ENCODE results near the gene NCOA4.
"Not testable (repeated sequence)": the region's sequence is repeated elsewhere in the genome, so short reads cannot be mapped to it uniquely, and the experiment has no call there.

Gene NCOA4

DNA sequence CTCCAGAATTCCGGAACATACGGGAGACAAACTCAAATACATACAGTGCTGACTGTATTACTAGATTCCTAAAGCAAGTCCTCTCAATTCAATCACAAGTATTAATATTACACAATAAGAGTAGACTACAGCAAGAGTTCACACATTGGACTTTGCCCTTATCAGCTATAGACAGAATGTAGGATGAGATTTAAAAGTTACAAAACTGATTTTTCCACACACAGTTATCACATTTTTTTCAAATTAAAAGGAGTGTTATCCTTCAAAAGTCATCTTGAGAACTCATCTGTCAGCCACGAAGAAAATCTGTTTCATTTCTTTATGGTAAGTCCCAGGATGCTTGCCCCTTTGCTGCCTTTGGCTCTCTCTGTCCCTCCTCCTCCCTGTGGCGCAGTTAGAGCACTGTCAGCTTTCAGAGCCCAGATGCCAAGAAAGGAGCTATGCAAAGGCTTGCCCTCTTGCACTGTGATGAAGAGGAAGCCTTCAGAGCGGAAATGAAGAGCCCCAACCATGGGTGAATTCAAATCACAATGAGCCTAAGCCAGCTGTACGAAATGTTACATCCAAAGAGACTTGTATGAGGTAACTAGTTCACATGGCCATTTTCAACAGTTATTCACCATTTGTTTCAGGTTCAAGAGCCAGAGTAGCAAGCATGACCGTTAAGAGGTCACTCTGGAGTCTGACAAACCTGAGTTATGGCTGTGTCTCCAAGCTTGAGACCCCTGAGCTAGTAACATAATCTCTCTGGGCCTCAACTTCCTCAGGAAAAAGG lies 10.7 kb downstream of the NCOA4 start:
- no peak for DNase-seq (ENCODE audit: low read depth)

DNA sequence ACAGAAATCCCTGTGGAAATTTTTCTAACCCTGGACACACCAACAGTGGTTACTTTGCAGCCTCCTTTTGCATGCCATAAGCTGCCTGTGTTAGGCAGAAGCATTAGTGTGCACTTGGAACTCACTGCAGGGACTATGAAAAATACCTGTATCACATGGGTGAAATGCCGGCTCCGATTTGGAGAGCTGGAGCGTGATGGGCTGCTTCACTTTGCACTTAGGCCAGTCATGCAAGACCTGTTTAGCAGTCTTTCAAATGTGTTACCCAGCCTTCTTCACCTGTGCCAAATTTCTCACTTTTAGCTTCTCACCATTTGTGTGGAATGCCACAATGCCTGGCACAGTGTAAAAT lies 11.3 kb downstream of the NCOA4 start:
- no peak for DNase-seq (ENCODE audit: low read depth)

DNA sequence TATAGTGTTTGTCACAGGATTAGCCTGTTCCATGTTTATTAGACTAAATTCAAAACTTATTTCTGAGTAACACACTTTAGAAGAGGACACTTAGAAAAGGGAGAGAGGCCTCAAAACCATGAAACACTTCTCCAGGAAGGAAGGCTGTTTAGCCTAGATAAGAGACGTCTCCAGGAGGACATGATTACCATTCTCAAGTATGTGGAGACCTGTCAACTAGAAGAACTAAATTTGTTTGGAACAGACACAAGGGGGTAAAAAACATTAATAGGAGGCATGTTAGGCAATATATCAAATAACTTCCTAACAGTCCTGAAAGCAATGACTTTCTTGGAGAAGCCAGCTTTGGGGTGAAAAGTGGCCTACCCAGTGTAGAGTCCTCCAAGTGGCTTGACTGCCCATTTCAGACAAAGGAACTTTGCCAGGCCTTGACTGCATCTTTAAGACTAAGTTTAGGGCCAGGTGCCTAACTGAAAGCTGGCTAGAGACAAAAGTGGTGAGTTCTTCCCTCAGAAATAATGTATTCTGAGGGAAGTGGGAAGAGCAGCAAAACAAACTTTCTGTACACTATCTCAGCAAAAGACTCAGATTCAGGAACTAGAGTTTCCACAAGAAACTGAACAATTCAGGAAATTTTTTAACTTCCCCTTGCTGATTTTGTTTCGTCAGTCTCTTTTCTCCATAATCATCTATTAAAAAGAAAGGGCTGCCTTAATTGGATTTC lies 11.8 kb downstream of the NCOA4 start:
- DNase-seq (ENCODE audit: low read depth): peak; percentile 51

DNA sequence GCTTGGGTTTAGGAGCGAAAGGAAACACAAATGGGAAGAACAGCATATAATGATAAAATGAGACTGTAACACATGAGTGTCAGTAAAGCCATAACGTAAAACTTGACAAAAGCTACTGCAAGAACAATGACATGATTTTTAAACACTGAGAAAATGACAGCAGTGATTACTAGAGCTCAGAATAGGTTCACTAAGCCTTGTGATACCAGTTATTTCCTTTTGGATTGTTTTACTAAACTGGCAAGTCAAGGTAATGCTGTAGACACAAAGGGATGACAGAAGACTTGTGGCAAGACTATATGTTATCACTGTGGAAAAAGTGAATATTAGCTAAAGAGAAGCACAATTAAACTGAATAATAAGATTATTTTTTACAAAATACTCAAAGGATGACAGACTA lies 12.7 kb downstream of the NCOA4 start:
- no peak for DNase-seq (ENCODE audit: low read depth)

DNA sequence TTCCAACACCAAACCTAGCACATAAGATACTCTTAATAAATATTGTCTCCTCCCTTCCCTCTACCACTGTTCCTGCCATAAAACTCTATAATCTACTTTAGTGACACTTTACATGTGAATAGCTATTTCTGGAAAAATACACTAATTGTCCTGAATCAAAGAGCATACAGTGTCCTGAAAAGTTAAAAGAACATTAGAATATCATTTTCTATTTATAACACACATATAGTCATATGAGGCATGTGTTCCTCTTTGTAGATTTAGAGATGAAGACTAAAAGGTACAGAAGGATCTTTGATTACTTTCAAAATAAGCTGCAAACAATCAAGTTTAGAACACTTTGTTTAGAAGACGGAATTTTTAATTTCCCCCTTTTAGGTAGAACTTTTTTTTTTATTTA lies 13.6 kb downstream of the NCOA4 start:
- no peak for DNase-seq (ENCODE audit: low read depth)

DNA sequence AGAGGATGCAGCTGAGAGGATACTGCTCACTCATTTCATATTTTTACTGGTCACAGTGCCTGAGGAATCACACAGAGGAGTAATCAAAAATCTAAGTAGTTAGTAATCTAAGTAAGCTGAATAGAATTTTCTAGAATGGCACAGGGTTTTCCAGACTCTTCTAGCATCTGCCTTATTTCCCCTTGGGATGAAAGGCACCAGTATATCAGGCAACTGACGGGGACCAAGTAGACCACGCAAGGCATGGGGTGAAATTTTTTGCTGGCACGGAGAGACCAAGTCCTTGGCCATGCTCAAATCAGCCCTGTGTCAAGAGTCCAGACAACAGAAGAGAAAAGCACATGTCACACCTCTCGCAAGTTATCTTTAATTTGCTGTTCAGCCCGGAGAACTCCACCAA lies 14.2 kb downstream of the NCOA4 start:
- no peak for DNase-seq (ENCODE audit: low read depth)

DNA sequence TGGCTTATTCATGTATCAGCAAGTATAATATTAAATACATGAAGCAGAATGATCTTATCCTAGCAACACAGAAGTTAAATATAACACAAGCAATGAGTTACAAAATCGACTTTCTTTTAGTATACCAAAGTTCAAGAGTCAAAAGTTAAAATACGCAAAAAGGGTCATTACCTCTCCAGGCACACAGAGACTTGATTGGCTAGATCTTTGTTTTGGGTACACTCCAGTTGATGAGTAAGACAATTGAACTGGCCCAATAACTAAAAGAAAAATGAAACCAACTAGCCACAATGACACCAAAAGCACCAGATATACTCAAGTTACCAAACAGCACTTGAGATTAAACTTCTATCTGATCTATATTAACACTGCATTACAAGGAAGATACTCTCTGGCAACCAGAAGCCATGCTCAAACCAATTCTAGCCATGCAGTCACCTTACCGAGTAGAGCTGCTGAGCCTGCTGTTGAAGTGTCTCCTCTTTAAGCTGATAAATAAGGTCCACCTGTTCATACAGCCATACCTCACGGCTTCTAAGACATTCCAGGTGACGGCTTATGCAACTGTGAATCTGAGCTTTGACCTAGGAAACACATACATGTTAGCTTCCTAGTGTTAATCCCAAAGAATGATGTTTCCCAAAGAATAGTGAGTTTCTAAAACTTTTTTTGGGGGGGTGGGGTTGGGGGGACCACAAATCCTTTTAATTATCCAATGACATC lies 15.6 kb downstream of the NCOA4 start:
- DNase-seq (ENCODE audit: low read depth): peak; percentile 38

DNA sequence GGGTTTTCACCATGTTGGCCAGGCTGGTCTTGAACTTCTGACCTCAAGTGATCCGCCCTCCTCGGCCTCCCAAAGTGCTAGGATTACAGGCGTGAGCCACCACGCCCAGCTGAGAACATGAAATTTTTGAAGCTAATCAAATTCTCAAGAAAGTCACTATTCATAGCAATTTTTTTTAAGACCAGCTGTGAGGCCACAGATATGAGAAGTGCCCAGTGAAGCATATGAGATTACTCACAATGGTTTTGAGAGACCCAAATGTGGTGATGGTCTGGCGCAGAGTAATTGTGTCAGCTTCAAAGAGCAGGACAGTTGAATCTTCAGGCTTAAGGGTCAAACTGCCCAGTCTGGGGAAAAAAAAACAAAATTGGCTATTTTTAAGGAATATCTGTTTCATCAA lies 16.2 kb downstream of the NCOA4 start:
- DNase-seq (ENCODE audit: low read depth): no peak

DNA sequence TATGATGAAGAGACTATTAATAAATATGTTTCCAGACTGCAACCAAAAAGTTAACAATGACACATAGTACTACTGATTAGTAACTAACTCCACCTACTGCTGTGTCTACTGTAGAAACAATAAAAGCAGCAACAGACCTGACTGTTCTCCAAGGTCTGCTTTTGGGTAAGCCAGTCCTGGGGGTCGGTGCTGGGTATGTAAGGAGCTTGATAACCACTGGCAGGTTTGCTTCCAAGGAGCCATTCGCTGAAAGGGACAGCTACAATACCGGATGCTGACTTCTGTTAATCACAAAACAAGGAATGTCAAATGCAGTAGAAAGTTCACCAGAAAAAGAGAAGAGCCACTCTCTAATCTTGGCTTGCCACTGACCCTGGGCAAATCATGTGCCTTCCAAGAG lies 17.7 kb downstream of the NCOA4 start:
- DNase-seq (ENCODE audit: low read depth): no peak

DNA sequence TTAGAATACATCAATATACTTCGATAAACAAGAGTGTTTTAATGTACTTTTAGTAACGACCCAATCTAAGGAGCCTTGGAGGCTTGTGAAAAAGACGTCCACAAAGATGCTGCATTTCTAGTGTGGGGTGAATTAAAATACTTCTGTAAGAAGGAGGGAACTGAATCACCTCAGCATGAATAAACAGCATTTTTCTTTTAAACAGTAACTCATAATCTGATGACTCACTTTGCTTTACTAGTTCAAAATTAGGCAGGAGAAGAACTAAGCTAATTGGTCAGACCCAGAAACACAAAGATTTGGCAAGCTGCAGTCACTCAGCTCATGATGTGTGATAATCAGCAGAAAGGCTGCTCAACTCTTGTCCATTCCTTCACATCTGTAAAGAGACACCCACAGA lies 24.2 kb downstream of the NCOA4 start:
- DNase-seq (ENCODE audit: low read depth): peak; percentile 90

DNA sequence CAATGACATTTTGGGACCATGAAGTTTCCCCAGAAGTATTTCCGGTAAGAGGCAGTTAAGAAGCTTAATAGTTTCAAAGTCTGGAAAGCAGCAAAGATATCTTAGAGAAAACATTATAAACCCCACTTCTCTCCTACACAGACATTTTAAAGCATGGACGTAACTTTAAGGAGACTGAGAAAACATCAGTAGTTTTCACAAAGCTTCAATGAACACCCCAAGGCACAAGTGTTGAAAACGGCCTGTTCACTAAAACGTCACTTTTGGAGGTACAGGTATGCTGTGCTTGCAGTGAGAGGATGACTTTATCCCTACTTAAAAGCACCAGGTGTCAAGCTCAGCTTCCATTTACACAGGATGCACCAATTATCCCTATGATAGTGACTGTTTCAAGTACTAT lies 25.0 kb downstream of the NCOA4 start:
- DNase-seq (ENCODE audit: low read depth): no peak

DNA sequence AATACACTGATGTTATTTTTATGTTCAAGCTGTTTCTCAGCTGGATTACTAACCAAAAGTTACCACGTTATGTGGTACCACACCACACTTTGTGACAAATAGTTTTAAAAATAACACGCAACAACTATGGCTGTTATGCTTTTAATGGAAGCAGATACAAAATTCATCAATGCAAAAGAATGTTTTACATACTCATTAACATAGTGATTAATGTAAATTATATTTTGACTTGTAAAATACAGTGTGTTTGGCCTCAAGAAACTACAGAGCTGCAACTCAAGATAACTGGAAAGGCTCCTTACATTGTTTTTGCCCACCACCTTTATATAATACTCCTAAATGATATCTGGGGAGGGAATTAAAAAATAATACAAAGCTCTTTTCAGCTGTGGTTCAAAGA lies 25.5 kb downstream of the NCOA4 start:
- DNase-seq (ENCODE audit: low read depth): no peak

DNA sequence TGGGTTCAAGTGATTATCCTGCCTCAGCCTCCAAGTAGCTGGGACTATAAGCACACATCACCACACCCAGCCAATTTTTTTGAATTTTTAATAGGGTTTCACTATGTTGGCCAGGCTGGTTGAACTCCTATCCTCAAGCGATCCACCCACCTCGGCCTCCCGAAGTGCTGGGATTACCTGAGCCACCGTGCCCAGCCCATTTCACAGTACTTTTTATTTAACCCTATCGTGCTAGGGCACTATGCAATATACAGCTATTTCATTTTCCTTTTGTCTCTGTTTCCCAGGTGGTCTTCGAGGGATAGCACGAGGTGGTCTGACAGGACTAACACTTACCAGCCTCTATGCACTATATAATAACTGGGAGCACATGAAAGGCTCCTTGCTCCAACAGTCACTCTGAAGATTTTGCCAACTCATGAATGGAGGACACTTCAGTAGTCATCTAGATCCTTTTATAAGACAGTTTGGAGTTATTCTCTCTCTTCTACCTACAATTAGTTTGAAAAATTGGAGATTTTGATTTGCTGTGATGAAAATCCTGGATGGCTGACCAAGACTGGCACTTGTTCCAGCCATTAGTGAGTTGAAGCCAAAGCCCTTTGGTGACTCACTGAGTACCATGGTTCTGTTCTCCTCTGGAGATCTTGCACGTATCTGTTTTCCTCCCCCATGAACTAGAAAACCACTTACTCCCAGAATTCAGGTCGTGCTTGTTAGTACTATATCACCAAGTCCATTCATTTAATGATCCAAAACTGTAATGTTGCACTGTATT lies 27.3 kb downstream of the NCOA4 start:
- no peak for DNase-seq (ENCODE audit: low read depth)

DNA sequence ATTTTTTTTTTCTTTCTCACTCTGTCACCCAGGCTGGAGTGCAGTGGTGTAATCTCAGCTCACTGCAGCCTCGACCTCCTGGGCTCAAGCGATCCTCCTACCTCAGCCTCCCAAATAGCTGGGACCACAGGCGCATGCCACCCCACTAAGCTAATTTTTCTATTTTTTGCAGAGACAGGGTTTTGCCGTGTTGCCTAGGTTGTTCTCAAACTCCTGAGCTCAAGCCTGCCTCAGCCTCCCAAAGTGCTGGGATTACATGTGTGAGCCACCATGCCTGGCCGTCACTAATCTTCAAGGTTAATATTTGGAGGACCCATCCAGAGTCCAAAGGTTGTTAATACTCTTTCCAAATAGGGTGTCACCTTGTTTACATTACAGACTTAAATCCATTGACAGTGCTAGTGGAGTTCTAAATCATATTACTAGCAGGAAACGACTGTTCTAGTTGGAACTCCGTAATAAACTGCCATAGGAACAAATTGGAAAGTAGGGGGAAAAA lies 28.2 kb downstream of the NCOA4 start:
- DNase-seq (ENCODE audit: low read depth): not testable (repeated sequence)

DNA sequence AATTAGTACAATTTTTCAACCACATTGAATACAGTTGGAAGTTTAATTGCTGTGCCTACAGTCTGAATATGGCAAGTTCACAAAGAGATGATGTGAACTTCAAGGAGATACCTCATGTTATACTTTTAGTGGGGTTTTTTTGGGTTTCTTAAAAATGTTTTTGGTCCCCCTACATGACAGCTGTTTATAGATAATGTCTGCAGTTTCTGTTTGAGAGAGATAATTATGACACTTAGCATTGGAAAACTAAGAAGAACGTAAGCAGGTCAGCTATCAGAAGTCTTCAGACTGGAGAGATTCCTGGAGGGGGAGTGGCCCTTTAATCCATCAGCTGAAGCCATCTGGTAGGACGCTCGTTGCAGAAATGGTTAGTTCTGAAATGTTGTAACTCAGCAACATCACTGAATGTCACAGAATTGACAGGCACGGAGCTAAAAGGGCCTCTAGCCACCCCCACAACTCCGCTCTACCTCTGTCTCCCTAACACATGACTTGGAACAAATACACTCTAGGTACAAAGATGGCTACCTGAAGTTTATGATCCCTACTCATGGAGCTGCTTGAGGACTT lies 29.2 kb downstream of the NCOA4 start:
- DNase-seq (ENCODE audit: low read depth): no peak

DNA sequence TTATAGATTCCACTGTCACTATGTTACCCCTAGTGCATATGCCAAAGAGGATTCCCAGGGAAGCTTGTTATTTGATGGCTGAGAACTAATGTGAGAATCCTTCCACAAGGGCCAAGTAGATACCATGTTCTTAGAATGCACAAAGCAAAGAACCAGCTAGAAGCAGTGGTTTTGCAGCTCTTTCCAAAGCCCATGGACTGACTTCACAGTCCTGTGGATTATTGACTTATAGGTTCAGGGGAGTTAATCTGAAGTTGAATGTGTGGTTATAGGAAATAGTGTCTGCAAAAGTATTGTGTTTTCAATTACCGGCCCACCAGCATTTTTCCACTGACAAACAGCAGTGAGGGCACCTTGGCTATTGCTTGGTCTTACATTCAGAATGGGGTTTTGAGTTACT lies 29.9 kb downstream of the NCOA4 start:
- no peak for DNase-seq (ENCODE audit: low read depth)

DNA sequence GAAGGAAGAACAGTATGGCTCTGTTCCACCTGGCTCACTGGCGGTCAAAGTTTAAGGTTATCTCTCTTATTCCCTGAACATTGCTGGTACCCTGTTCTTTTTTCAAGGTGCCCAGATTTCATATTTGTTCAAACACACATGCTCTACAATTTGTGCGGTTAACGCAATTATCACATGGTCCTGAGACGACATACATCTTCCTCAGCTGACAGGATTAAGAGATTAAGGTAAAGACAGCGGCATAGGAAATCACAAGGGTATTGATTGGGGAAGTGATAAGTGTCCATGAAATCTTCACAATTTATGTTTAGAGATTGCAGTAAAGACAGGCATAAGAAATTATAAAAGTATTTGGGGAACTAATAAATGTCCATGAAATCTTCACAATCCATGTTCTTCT lies 30.5 kb downstream of the NCOA4 start:
- not testable (repeated sequence) for DNase-seq (ENCODE audit: low read depth)

DNA sequence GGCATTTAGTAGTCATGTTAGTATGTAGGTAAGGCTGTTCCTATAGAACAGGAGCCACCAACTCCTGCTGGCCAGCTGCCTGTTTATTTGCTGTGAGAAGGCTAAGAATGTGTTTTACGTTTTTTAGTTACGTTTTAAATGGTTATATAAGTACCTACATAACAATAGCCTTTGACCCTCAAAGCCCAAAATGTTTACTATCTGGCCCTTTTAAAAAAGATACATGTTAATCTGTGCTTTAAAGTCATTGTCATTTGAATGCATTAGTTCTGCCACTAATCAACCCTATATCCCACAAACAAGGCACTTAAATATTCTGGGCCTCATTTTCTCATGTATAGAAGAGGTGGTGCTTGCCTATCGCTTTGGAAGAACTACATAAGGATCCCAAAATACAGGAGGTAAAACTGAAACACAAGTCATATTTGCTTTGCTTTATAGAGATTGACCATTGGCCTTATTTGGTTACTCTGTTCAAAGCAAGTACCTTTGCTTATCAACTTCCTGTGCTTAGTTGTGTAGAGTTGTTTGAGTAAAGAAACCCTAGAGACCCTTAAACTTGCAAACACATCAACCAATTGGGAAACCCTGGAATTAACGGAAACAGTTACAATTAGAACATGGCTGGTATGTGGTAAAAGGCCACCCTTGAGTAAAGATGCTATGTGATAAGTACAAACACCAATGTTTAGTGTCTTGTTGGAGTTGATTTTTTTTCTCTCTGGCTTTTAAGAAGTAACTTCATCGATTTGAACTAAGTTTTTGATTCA lies 32.2 kb downstream of the NCOA4 start:
- no peak for DNase-seq (ENCODE audit: low read depth)

DNA sequence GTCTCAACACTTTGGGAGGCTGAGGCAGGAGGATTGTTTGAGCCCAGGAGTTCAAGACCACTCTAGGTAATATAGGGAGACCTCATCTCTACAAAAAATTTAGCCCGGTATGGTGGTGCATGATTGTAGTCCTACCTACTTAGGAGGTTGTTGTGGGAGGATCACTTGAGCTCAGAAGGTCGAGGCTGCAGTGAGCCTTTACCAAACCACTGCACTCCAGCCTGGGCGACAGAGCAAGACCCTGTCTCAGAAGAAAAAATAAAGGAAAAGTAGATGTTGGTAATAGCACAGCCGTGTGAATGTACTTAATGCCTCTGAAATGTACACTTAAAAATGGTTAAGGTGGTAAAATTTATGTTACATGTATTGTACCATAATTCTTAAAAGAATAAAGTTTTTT lies 32.9 kb downstream of the NCOA4 start:
- no peak for DNase-seq (ENCODE audit: low read depth)

DNA sequence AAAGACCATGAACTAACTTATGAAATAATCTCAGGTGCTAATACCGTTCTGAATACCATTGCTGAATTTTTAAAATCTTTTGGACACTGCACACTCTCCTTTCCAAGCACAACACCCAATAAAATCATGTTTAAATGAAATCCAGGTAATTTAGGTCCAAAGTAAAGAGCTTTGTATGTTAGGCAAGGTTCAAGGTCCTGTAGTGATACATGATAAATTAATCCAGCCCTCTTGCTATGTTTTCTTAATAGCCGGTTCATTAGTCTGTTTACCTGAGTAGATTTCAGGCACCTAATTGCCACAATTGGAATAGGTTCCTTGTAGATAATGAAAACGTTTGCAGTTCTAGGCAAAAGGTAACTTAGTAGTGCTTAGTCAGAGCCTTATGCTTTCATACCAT lies 44.8 kb downstream of the NCOA4 start:
- not testable (repeated sequence) for DNase-seq (ENCODE audit: low read depth)

DNA sequence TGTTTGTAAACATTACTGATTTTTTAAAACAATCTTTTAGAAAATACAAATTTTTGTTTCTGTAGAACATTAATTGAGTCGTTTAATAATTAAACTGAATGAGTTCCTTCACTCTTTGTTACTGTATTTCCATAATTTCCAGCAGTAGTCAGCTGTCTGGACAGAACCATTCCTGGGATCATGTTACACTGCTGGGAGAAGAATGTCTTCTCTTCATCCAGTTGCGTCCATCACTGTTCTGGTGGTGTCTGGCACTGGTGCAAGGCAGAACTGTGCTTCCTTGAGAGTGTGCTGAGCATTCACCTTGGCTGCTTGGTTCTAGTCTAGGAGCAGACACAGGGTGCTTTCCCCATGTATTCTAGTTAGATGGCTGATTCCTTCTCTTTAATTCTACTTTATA lies 46.0 kb downstream of the NCOA4 start:
- not testable (repeated sequence) for DNase-seq (ENCODE audit: low read depth)
